Stimulated activated CD8-positive, alpha-beta memory T cell treated with anti-CD3 and anti-CD28 coated beads, Interleukin-2, amount 100 ng/mL, for 48 hours (primary cell): ENCODE data around the gene TEF.

Source experiments
- DNase-seq, 2 donors: peaks; one replicate each; pipeline ENCODE4 v3.0.0-alpha.2; 2020; ENCODE audit warnings: low read depth in 2 of 2

Gene TEF

GRCh38 chr22:41381329-41382097, at the start of gene TEF:
TEF (plus strand) TSS chr22:41381942; CDS start chr22:41382045, 103 bp downstream.
- DNase-seq, result peak; percentile 95 to 98

GRCh38 chr22:41332217-41332939, 49.4 kb upstream of the TEF start:
- no peak for DNase-seq

GRCh38 chr22:41333806-41334205, 47.9 kb upstream of the TEF start:
- no peak for DNase-seq

GRCh38 chr22:41334215-41334614, 47.5 kb upstream of the TEF start:
- no peak for DNase-seq

- no peak for DNase-seq
Measured at GRCh38 chr22:41334951-41335635, 46.6 kb upstream of the TEF start.

- DNase-seq, result no peak
Measured at GRCh38 chr22:41338614-41339212, 43.0 kb upstream of the TEF start.

GRCh38 chr22:41339823-41340222, 41.9 kb upstream of the TEF start:
- no peak for DNase-seq

GRCh38 chr22:41340357-41340756, 41.4 kb upstream of the TEF start:
- DNase-seq, result no peak

- no peak for DNase-seq
Measured at GRCh38 chr22:41341012-41341411, 40.7 kb upstream of the TEF start.

- DNase-seq, result no peak
Measured at GRCh38 chr22:41341990-41342389, 39.8 kb upstream of the TEF start.

GRCh38 chr22:41343300-41343699, 38.4 kb upstream of the TEF start:
- no peak for DNase-seq

- DNase-seq, result no peak
Measured at GRCh38 chr22:41343717-41344116, 38.0 kb upstream of the TEF start.

GRCh38 chr22:41344189-41344788, 37.5 kb upstream of the TEF start:
- no peak for DNase-seq

- no peak for DNase-seq
Measured at GRCh38 chr22:41345807-41346335, 35.9 kb upstream of the TEF start.

- DNase-seq, result no peak
Measured at GRCh38 chr22:41347066-41347859, 34.5 kb upstream of the TEF start.

GRCh38 chr22:41348964-41349484, 32.7 kb upstream of the TEF start:
- DNase-seq, result no peak

GRCh38 chr22:41350087-41350486, 31.7 kb upstream of the TEF start:
- DNase-seq, result no peak

- no peak for DNase-seq
Measured at GRCh38 chr22:41351011-41351410, 30.7 kb upstream of the TEF start.

GRCh38 chr22:41352058-41352457, 29.7 kb upstream of the TEF start:
- DNase-seq, result no peak

- no peak for DNase-seq
Measured at GRCh38 chr22:41353862-41354575, 27.7 kb upstream of the TEF start.
